ENCODE measurements around the gene CHMP4A.
A peak's percentile ranks its signal among the peaks of the same experiment; 100 is the strongest.

The CHMP4A gene

GRCh38 chr14:24177041-24177825 is 36.1 kb downstream of the CHMP4A start:
- DNase-seq: no peak

- no peak for DNase-seq
These were observed 36.7 kb downstream of the CHMP4A start for GRCh38 chr14:24176599-24176998.

GRCh38 chr14:24172871-24173281 is 40.4 kb downstream of the CHMP4A start:
- no peak for DNase-seq

DNA sequence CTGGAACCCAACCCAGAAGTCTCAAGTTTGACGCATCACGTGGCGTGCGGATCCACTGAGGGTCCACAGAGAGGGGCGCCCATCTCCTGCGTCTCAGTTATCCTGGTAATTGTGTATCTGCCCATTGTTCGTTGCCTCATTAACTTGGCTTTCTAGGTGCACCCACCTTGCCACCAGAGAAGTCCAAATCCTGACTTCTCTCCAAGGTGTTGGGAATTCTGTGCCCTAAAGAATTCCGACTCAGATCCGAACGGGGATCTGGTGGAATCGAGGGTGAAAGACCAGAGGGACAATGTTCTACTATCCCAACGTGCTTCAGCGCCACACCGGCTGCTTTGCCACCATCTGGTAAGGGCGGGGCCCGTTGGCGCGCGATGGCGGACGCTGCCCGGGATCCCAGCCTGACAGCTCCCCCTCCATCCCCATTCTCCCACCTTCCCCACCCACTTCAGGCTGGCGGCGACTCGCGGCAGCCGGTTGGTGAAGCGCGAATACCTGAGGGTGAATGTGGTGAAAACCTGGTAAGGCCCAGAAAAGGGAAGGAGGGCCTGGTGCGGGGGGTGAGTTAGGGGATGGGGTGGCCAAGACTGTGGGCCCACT is 40.9 kb downstream of the CHMP4A start:
- no peak for DNase-seq

- DNase-seq: peak; percentile 63
These were observed 41.6 kb downstream of the CHMP4A start, which contains the start of gene REC8 for GRCh38 chr14:24171422-24172260. REC8 (plus strand) TSS chr14:24172080; CDS start chr14:24172553, 473 bp downstream.

- DNase-seq: no peak
These were observed 45.7 kb downstream of the CHMP4A start for GRCh38 chr14:24167469-24168114.

DNA sequence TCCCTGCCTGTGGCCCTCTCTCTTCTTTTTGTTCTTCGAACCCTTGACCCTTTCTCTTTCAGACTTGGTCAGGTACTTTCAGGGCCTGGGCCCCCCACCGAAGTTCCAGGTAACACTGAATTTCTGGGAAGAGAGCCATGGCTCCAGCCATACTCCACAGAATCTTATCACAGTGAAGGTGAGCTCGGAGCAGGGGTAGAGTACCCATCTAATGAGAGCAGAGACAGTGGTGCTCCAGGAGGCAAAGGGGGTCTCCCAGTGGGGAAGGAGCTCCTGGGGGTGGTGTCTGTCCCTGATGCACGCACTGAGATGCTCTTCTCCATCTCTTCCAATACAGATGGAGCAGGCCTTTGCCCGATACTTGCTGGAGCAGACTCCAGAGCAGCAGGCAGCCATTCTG is 47.5 kb downstream of the CHMP4A start:
- DNase-seq: no peak

DNA sequence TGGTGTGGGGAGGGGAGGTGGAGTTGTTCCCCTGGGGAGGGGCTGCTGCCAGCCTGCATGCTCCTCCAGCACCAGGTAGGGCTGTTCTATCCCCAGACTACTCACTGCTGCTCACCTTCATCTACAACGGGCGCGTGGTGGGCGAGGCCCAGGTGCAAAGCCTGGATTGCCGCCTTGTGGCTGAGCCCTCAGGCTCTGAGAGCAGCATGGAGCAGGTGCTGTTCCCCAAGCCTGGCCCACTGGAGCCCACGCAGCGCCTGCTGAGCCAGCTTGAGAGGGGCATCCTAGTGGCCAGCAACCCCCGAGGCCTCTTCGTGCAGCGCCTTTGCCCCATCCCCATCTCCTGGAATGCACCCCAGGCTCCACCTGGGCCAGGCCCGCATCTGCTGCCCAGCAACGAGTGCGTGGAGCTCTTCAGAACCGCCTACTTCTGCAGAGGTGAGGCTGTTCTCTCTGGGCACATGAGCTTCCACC is 48.7 kb downstream of the CHMP4A start:
- no peak for DNase-seq

DNA sequence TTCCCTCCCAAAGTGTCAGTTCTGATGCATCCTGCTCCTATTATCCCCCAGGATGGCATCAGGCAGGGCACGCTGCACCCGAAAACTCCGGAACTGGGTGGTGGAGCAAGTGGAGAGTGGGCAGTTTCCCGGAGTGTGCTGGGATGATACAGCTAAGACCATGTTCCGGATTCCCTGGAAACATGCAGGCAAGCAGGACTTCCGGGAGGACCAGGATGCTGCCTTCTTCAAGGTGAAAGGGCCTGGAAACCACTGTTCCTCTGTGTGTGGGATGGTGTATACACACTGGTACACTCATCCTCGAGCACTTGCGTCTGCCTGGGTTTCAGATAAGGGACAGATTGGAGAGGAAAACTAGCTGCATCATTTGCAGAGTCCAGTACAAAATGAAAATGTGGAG is 51.2 kb downstream of the CHMP4A start:
- DNase-seq: no peak

DNA sequence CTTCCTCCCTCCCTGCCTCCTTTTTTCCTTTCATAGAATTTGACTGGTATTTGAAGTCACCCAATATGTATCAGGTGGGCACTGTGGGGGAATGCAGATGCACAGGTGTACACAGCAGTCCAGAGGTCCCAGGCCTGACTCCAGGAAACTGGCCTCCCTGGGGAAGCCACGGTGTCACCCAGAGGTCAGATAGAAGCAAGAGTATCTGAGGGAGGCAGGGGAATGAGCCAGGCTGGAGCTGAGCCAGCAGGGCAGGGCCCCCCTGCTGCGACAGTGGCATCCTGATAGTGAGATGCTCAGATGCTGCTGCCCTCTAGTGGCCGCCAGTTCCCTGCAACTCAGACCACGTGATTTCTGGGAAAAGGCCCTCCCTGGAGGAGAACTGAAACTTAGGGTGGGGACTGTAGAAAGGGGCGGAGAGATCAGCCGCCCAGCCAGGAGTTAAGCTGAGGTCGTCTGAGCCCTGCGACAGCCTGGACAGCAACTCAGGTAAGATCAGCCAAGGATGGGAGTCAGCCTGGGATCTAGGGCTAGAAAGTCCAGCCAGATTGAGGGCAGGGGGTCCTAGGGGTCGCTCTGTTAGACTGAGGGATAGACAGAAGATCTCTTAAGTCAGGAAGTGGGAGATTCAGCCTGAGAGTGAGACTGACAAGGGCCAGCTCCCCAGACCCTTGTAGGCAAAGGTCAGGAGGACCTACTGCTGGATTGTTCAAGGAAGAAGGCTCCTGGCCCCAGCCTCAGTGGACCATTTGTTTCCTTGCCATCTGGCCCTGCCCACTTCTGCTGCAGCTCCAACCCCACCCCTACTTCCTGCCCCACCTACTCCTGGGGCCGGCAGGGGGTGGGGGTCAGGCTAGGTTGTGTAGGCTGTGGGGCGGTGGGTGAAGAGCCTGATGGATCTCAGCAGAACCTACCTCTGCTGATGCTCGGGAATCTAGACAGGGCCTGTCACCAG is 52.2 kb downstream of the CHMP4A start, which contains the start of gene IRF9:
IRF9 (plus strand) TSS at position 416 of the 955 bp plus-strand sequence. CDS start 880 bp downstream, outside the sequence.
- peak; percentile 97 for DNase-seq

- DNase-seq: no peak
These were observed 52.8 kb downstream of the CHMP4A start for GRCh38 chr14:24160499-24160849.

- no peak for DNase-seq
These were observed 53.4 kb downstream of the CHMP4A start for GRCh38 chr14:24159777-24160498.
